ENCODE data around the gene ACKR1.

The ACKR1 gene

DNA sequence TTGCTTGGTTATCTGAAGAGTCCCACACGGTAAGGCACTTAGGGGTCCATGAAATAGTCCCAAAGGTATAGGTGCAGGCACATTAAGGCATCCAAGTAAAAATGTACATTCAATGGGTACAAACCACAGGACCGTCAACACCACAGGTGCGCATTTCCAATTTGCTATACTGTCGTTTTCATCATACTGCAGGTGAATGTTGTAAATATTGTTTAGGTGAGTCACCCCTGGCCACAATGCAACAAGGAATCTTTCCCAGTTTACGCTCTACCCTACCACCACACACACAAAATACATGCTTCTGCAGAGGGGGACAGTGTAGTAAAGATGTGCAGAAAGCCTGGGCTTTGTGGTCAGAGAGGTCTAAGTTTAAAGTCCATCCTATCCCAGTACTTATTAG lies 19.6 kb upstream of the ACKR1 start:
- DNase-seq (ENCODE audit: extremely low spot score), result no peak
- CTCF ChIA-PET, result interaction anchor here (2.5 kb wide), 1 partner anchor 11 kb away, joined by 8 read pairs; no protein-coding TSS in a partner anchor
- TF ChIP-seq, protein P1, sequence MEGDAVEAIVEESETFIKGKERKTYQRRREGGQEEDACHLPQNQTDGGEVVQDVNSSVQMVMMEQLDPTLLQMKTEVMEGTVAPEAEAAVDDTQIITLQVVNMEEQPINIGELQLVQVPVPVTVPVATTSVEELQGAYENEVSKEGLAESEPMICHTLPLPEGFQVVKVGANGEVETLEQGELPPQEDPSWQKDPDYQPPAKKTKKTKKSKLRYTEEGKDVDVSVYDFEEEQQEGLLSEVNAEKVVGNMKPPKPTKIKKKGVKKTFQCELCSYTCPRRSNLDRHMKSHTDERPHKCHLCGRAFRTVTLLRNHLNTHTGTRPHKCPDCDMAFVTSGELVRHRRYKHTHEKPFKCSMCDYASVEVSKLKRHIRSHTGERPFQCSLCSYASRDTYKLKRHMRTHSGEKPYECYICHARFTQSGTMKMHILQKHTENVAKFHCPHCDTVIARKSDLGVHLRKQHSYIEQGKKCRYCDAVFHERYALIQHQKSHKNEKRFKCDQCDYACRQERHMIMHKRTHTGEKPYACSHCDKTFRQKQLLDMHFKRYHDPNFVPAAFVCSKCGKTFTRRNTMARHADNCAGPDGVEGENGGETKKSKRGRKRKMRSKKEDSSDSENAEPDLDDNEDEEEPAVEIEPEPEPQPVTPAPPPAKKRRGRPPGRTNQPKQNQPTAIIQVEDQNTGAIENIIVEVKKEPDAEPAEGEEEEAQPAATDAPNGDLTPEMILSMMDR (IDR thresholded peaks at IDR 0.05; ENCODE audit: control extremely low read depth, extremely low read depth, low read depth, missing control alignments), result no peak
- POLR2A ChIA-PET, result no interaction called here

DNA sequence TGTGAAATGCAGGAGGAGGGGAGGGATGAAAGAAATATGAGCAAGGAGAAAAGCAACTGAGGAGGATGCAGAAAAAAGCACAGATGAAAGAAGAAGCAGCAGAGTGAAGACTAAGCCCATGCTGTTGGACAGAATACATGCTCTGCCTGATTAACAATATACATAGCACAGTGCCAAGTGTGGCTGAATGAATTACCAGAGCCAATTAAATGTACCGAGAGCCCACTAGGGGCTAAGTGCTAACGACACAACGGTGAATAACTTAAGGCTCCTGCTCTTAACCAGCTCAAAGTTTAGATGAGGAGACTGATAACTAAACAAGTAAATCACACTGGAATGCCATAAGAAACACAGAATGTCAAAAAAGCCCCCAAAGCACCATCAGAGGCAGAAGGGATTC lies 17.6 kb upstream of the ACKR1 start:
- TF ChIP-seq, protein P1 (IDR thresholded peaks at IDR 0.05; ENCODE audit: control extremely low read depth, extremely low read depth, low read depth, missing control alignments), result no peak
- POLR2A ChIA-PET, result no interaction called here
- no peak for DNase-seq (ENCODE audit: extremely low spot score)
- CTCF ChIA-PET, result interaction anchor here (1.5 kb wide), 1 partner anchor 27 kb away, joined by 3 read pairs; no protein-coding TSS in a partner anchor

DNA sequence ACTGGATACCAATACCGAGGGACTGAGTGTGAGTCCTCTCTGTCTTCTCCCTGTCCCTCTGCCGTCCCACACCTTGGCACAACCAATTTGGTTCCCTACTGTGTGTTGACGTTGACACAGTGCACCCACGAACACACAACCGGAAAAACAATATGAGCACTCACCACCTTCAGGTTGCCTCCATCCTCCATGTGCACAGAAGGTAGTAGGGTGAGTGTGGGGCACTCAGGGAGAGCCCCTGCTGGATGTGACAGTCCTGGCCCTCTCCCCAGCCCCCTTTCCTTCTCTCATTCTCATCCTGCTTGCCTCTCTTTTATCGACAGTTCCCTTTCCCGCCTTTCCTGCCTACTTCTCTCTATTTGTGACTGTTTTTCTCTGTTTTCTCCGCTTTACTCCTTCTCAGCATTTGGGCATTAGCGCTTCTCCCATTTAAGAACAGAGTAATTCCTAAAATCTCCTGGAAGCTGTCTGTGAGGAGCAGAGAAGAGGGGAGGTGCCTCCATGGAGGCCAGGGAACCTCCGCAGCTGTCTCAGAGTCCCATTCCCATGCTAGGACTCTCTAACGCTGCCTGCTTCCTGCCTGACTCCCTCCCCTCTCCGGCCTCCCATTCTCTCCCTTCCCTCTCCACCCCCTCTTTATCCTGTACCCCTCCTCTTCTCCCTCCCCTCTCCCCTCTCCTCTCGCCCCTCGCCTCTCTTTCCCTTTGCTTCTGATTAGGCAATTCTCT lies 16.9 kb upstream of the ACKR1 start:
- DNase-seq (ENCODE audit: extremely low spot score), result no peak
- CTCF ChIA-PET, result interaction anchor here (1.0 to 2.0 kb wide), 3 partner anchors 10 to 28 kb away, joined by 3 to 6 read pairs (median 4); no protein-coding TSS in a partner anchor
- POLR2A ChIA-PET, result no interaction called here
- TF ChIP-seq, protein P1 (IDR thresholded peaks at IDR 0.05; ENCODE audit: control extremely low read depth, extremely low read depth, low read depth, missing control alignments), result no peak

DNA sequence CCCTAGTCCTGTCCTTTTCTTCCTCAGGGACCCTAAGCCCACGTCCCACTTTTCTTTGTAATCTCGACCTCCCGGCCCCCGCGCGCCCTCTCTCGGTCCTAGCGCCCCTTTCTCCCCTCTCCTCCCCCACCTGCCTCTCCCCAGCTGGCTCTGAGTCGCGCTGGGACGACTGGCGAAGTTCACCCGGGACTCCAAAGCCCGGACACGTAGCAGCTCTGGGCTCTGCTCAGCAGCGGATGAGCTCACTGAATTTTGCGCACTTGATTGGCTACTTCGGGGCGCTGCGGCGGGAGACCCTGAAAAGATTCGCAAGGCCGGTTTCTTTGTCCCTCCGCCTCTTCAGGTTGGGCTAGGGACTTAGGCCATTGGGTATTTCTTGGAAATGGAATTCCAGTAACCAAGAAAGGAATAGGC lies 16.3 kb upstream of the ACKR1 start:
- DNase-seq (ENCODE audit: extremely low spot score), result peak; percentile 74
- POLR2A ChIA-PET, result no interaction called here
- CTCF ChIA-PET, result interaction anchor here (1.0 to 2.0 kb wide), 4 partner anchors 10 to 28 kb away, joined by 3 to 6 read pairs (median 5); no protein-coding TSS in a partner anchor
- TF ChIP-seq, protein P1 (IDR thresholded peaks at IDR 0.05; ENCODE audit: control extremely low read depth, extremely low read depth, low read depth, missing control alignments), result no peak

DNA sequence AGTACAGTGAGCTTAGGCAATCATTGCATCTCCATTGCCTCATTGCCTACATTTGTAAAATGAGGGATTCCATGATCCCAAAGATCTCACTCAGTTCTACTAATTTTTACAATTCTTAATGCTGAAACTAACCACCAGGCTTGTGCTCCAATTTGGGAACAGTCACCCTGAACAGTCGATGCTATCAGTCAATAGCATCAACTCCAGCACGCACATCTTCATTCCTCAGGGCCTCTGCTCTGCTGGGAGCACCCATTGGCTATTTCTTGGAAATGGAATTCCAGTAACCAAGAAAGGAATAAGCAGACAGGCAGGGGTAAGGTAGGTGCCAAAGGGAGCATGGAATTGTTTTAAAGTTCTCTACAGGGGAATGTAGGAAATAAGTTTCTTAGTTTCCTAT lies 14.2 kb upstream of the ACKR1 start:
- ChIA-PET CTCF (interaction anchor here (1.0 to 1.9 kb wide), 2 partner anchors 23 to 29 kb away, joined by 3 to 6 read pairs; no protein-coding TSS in a partner anchor), POLR2A (no interaction called here)
- TF ChIP-seq, protein P1 (IDR thresholded peaks at IDR 0.05; ENCODE audit: control extremely low read depth, extremely low read depth, low read depth, missing control alignments), result no peak
- DNase-seq (ENCODE audit: extremely low spot score), result no peak

DNA sequence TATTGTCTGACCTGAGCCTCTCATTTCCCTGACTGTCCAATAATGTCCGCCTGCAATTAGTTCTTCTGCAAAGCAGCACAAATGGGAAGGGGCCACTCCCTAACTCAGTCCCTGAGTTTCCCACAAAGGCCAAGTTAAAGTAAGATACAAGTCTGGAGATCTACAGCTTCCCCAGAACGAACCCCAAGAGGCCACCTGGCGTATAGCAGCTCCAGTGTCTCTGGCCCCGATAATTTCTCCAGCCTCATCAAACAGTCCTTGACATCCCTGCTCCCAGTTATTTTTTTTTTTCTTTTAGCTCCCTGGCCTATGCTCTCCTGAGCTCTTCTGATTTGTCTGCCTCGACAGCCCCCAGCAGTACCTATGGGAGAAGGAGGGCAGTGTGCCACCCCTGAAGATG lies 8.1 kb upstream of the ACKR1 start:
- ChIA-PET POLR2A (no interaction called here), CTCF (interaction anchor here (0.9 to 7.4 kb wide), 10 partner anchors 12 to 810 kb away, joined by 3 to 139 read pairs (median 6); partner anchors contain the start of gene CADM3)
- TF ChIP-seq, protein P1 (IDR thresholded peaks at IDR 0.05; ENCODE audit: control extremely low read depth, extremely low read depth, low read depth, missing control alignments), result no peak

More for the DNA sequence above, 8.1 kb upstream of the ACKR1 start:
- no peak for DNase-seq (ENCODE audit: extremely low spot score)
